Measurements from ENCODE around the gene APBB3. TPM values are rescaled to one million over a fixed set of nuclear protein-coding genes. Genes with fewer than 3 reads are reported as not detected.

The APBB3 gene
- total and polyA plus RNA-seq, 9 of the 15 experiments (the other 6 are each of a cell fraction or from before 2014, with no cell fraction given), result 0.17 to 24.3 (median 9.5) TPM

GRCh38 chr5:140557136-140557805, 7.1 kb downstream of the APBB3 start, which contains the start of gene SRA1 (continued):
- TF ChIP-seq ZNF584 (CRISPR knock-in tag; IDR thresholded peaks at IDR 0.05; ENCODE audit: low read depth) (0 out of 2 replicates have a peak, but pooled peaks have one; percentile 48), ZNF282 (CRISPR knock-in tag; IDR thresholded peaks at IDR 0.05) (no peak), NFATC3 (IDR thresholded peaks at IDR 0.05) (no peak), CBX2 (IDR thresholded peaks at IDR 0.05; ENCODE audit: insufficient read depth, low read length, poor library complexity, severe bottlenecking) (no peak), PCBP1 (IDR thresholded peaks at IDR 0.05; ENCODE audit: low read depth, low read length, poor library complexity, severe bottlenecking) (peak; percentile 32), EP400 (IDR thresholded peaks at IDR 0.05) (peak; percentile 90), ZC3H4 (CRISPR knock-in tag; IDR thresholded peaks at IDR 0.05; ENCODE audit: borderline replicate concordance) (no peak), KHSRP (IDR thresholded peaks at IDR 0.05) (no peak)
- TF ChIP-seq, protein P1, sequence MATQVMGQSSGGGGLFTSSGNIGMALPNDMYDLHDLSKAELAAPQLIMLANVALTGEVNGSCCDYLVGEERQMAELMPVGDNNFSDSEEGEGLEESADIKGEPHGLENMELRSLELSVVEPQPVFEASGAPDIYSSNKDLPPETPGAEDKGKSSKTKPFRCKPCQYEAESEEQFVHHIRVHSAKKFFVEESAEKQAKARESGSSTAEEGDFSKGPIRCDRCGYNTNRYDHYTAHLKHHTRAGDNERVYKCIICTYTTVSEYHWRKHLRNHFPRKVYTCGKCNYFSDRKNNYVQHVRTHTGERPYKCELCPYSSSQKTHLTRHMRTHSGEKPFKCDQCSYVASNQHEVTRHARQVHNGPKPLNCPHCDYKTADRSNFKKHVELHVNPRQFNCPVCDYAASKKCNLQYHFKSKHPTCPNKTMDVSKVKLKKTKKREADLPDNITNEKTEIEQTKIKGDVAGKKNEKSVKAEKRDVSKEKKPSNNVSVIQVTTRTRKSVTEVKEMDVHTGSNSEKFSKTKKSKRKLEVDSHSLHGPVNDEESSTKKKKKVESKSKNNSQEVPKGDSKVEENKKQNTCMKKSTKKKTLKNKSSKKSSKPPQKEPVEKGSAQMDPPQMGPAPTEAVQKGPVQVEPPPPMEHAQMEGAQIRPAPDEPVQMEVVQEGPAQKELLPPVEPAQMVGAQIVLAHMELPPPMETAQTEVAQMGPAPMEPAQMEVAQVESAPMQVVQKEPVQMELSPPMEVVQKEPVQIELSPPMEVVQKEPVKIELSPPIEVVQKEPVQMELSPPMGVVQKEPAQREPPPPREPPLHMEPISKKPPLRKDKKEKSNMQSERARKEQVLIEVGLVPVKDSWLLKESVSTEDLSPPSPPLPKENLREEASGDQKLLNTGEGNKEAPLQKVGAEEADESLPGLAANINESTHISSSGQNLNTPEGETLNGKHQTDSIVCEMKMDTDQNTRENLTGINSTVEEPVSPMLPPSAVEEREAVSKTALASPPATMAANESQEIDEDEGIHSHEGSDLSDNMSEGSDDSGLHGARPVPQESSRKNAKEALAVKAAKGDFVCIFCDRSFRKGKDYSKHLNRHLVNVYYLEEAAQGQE (IDR thresholded peaks at IDR 0.05; ENCODE audit: borderline replicate concordance), result peak; percentile 65
- TF ChIP-seq, protein P1 (CRISPR knock-in tag; IDR thresholded peaks at IDR 0.05; ENCODE audit: low read depth), result peak; percentile 72; the same call in 1 of the 2 replicates

Measured in K562 (cell line).